SIG-M5 treated with dmso at 0.1 percent for 504 hours (cell line): ENCODE data around the gene ATOSB.
"Not testable (repeated sequence)": the region's sequence is repeated elsewhere in the genome, so short reads cannot be mapped to it uniquely, and the experiment has no call there.

Experiments
- DNase-seq: peaks from one replicate; lab custom pipeline; 2025; ENCODE audit not compliant: unreplicated experiment; lab: John Stamatoyannopoulos, UW

ATOSB gene

GRCh38 chr9:35115680-35116538 lies at the start of gene ATOSB:
TSS of gene ATOSB (minus strand) at chr9:35115862. CDS start at chr9:35108274, 7,588 bp downstream.
- peak; percentile 96 for DNase-seq

GRCh38 chr9:35164711-35165110 lies 49.0 kb upstream of the ATOSB start:
- DNase-seq = no peak

GRCh38 chr9:35163413-35163812 lies 47.8 kb upstream of the ATOSB start:
- DNase-seq = no peak

- no peak for DNase-seq
Observed at GRCh38 chr9:35162605-35163315, 47.1 kb upstream of the ATOSB start.

- DNase-seq = peak; percentile 82
Observed at GRCh38 chr9:35161713-35162604, 46.3 kb upstream of the ATOSB start, which contains the start of gene UNC13B. TSS of gene UNC13B (plus strand) at chr9:35162009. CDS start at chr9:35162284, 275 bp downstream.

- no peak for DNase-seq
Observed at GRCh38 chr9:35158501-35159280, 43.0 kb upstream of the ATOSB start.

GRCh38 chr9:35157836-35158235 lies 42.2 kb upstream of the ATOSB start:
- DNase-seq = not testable (repeated sequence)

- DNase-seq = no peak
Observed at GRCh38 chr9:35156781-35157180, 41.1 kb upstream of the ATOSB start.

- no peak for DNase-seq
Observed at GRCh38 chr9:35152926-35153325, 37.3 kb upstream of the ATOSB start.

GRCh38 chr9:35147941-35148563 lies 32.4 kb upstream of the ATOSB start:
- not testable (repeated sequence) for DNase-seq

- no peak for DNase-seq
Observed at GRCh38 chr9:35142037-35142436, 26.4 kb upstream of the ATOSB start.

GRCh38 chr9:35140093-35140492 lies 24.4 kb upstream of the ATOSB start:
- no peak for DNase-seq

GRCh38 chr9:35136866-35137265 lies 21.2 kb upstream of the ATOSB start:
- no peak for DNase-seq

GRCh38 chr9:35135988-35136387 lies 20.3 kb upstream of the ATOSB start:
- no peak for DNase-seq

- no peak for DNase-seq
Observed at GRCh38 chr9:35134920-35135319, 19.3 kb upstream of the ATOSB start.

- peak; percentile 92 for DNase-seq
Observed at GRCh38 chr9:35116898-35117551, 1.4 kb upstream of the ATOSB start.

GRCh38 chr9:35116539-35116897 lies 856 bp upstream of the ATOSB start:
- no peak for DNase-seq

- peak; percentile 75 for DNase-seq
Observed at GRCh38 chr9:35114840-35115628, 628 bp downstream of the ATOSB start.
